PC-9 (cell line): ENCODE measurements around the gene CTNND2. TPM values are rescaled to one million over a fixed set of nuclear protein-coding genes. Genes with fewer than 3 reads are reported as not detected.

ENCODE experiments used
- BruUV-seq: library from RNA; stranded (reverse); fragments of 400-500 nt; replicated peaks from 2 replicates; lab custom pipeline; 2021; lab: Mats Ljungman, UMichigan
- CTCF ChIA-PET: fragments of 300-600 bp; sonication (Branson Sonifier 250); formaldehyde crosslinking; loops from one replicate; lab custom pipeline; 2022; ENCODE audit warnings: antibody characterized with exemption; lab: Charles Lee
- POLR2A ChIA-PET: fragments of 300-600 bp; sonication (Branson Sonifier 250); formaldehyde crosslinking; loops from one replicate; lab custom pipeline; 2022; ENCODE audit warnings: antibody characterized with exemption; ENCODE audit not compliant: unreplicated experiment; lab: Charles Lee
- DNase-seq, 2 experiments: peaks; one replicate each; pipeline versions ENCODE4 v3.0.0 to v3.0.0-alpha.2; 2015 to 2022; ENCODE audit warnings: mixed read lengths in 1 of 2
- H2AFZ ChIP-seq: fragments of 200-600 bp; sonication (generic); 2 replicates; pipeline ENCODE4 v1.8.1; 2017; ENCODE audit warnings: antibody characterized with exemption
- H3F3A ChIP-seq: fragments of 200-600 bp; sonication (generic); 2 replicates; pipeline ENCODE4 v1.8.1; 2017; ENCODE audit warnings: antibody characterized with exemption, mild to moderate bottlenecking, low read depth; ENCODE audit not compliant: insufficient read depth
- H3K27ac ChIP-seq: fragments of 200-600 bp; sonication (generic); 2 replicates; pipeline ENCODE4 v1.6.1; 2016; ENCODE audit warnings: mixed run types
- H3K27me3 ChIP-seq: fragments of 200-600 bp; sonication (generic); 2 replicates; pipeline ENCODE4 v1.6.1; 2016; ENCODE audit warnings: low read depth, mixed run types; ENCODE audit not compliant: insufficient read depth
- H3K36me3 ChIP-seq: fragments of 200-600 bp; sonication (generic); 2 replicates; pipeline ENCODE4 v1.6.1; 2016; ENCODE audit warnings: low read depth, mixed run types
- H3K4me1 ChIP-seq: fragments of 200-600 bp; sonication (generic); replicated peaks from 2 replicates; pipeline ENCODE4 v1.6.1; 2016; ENCODE audit warnings: mixed run types; ENCODE audit not compliant: insufficient read depth
- H3K4me2 ChIP-seq: fragments of 200-600 bp; sonication (generic); 2 replicates; pipeline ENCODE4 v1.6.1; 2017; ENCODE audit warnings: mixed run types
- H3K4me3 ChIP-seq: fragments of 200-600 bp; sonication (generic); 2 replicates; pipeline ENCODE4 v1.6.1; 2016; ENCODE audit warnings: mixed run types
- H3K79me2 ChIP-seq: fragments of 200-600 bp; sonication (generic); 2 replicates; pipeline ENCODE4 v1.6.1; 2017; ENCODE audit warnings: low read depth, mixed run types
- H3K9me2 ChIP-seq: fragments of 200-600 bp; sonication (generic); 2 replicates; pipeline ENCODE4 v1.8.1; 2017; ENCODE audit warnings: mild to moderate bottlenecking; ENCODE audit not compliant: insufficient read depth
- H3K9me3 ChIP-seq: fragments of 200-600 bp; sonication (generic); 2 replicates; pipeline ENCODE4 v1.8.1; 2016; ENCODE audit warnings: low read depth; ENCODE audit not compliant: insufficient read depth
- H4K20me1 ChIP-seq: fragments of 200-600 bp; sonication (generic); 2 replicates; pipeline ENCODE4 v1.8.1; 2017; ENCODE audit not compliant: insufficient read depth
- CTCF ChIP-seq: fragments of 200-600 bp; sonication (generic); conservative IDR thresholded peaks from 2 replicates; pipeline ENCODE4 v1.6.1; 2017; ENCODE audit warnings: mixed run types, antibody characterized with exemption, mild to moderate bottlenecking, moderate library complexity
- EZH2 ChIP-seq: fragments of 200-600 bp; sonication (generic); IDR thresholded peaks from 2 replicates; pipeline ENCODE4 v1.8.0; 2017; ENCODE audit warnings: antibody characterized with exemption, low read depth
- intact Hi-C: fragments of 100-400 bp; cut with micrococcal nuclease; formaldehyde crosslinking; loops from one replicate; pipeline ENCODE4 v1.10.0; 2022; ENCODE audit not compliant: unreplicated experiment
- total RNA-seq: library from RNA; stranded (reverse); gene quantifications from 2 replicates; pipeline ENCODE4 v1.2.3, GENCODE V29; 2021

Gene CTNND2
- total RNA-seq, 1 experiment from 2014 or later: not detected

GRCh38 chr5:11449966-11450365, 454.3 kb downstream of the CTNND2 start:
- no peak for DNase-seq
- no peaks in the 10 kb centered on the region for H3K4me1 ChIP-seq
- intact Hi-C loops: no loop called here
- POLR2A ChIA-PET: no interaction called here
- no peak overlapping the region for H3K4me3 ChIP-seq
- H3K36me3 ChIP-seq: no peaks in the 10 kb centered on the region
- no peaks in the 10 kb centered on the region for H3K79me2 ChIP-seq
- H3F3A ChIP-seq: no peaks in the 10 kb centered on the region
- H2AFZ ChIP-seq: no peak overlapping the region
- no peaks in the 10 kb centered on the region for H3K9me2 ChIP-seq
- BruUV-seq: no TSS peak
- no peak overlapping the region for H3K4me2 ChIP-seq
- peaks cover 79% of the 10 kb centered on the region for H3K27me3 ChIP-seq
- CTCF ChIA-PET: no interaction called here
- no peaks in the 10 kb centered on the region for H4K20me1 ChIP-seq
- H3K27ac ChIP-seq: no peak overlapping the region
- TF ChIP-seq EZH2 (no peak), CTCF (no peak)
- H3K9me3 ChIP-seq: no peaks in the 10 kb centered on the region; the same call in 1 of the 2 replicates

- Histone ChIP-seq H3K36me3 (no peaks in the 10 kb centered on the region), H3K4me3 (no peak overlapping the region), H3K79me2 (no peaks in the 10 kb centered on the region), H2AFZ (no peak overlapping the region), H3K4me2 (no peak overlapping the region), H3K4me1 (no peaks in the 10 kb centered on the region), H3K9me3 (no peaks in the 10 kb centered on the region; the same call in 1 of the 2 replicates), H3F3A (no peaks in the 10 kb centered on the region), H3K9me2 (no peaks in the 10 kb centered on the region), H4K20me1 (no peaks in the 10 kb centered on the region), H3K27ac (no peak overlapping the region), H3K27me3 (peaks cover 77% of the 10 kb centered on the region)
- intact Hi-C loops: no loop called here
- no peak for DNase-seq
- ChIA-PET POLR2A (no interaction called here), CTCF (no interaction called here)
- TF ChIP-seq EZH2: no peak
- no TSS peak for BruUV-seq
Measured at GRCh38 chr5:11449217-11449616, 455.0 kb downstream of the CTNND2 start.

GRCh38 chr5:11443831-11444230, 460.4 kb downstream of the CTNND2 start:
- Histone ChIP-seq H3F3A (no peaks in the 10 kb centered on the region), H3K4me1 (no peaks in the 10 kb centered on the region), H3K79me2 (no peaks in the 10 kb centered on the region), H3K27me3 (peaks cover 55% of the 10 kb centered on the region), H3K9me2 (no peaks in the 10 kb centered on the region), H3K9me3 (no peaks in the 10 kb centered on the region), H3K27ac (no peak overlapping the region), H2AFZ (no peak overlapping the region), H3K4me2 (no peak overlapping the region), H3K36me3 (no peaks in the 10 kb centered on the region), H4K20me1 (no peaks in the 10 kb centered on the region; the same call in 1 of the 2 replicates), H3K4me3 (no peak overlapping the region)
- DNase-seq: no peak
- POLR2A ChIA-PET: no interaction called here
- CTCF ChIA-PET: no interaction called here
- TF ChIP-seq CTCF: no peak
- no peak for TF ChIP-seq EZH2
- intact Hi-C loops: no loop called here
- no TSS peak for BruUV-seq

GRCh38 chr5:11432116-11432515, 472.1 kb downstream of the CTNND2 start:
- intact Hi-C loops: no loop called here
- no peaks in the 10 kb centered on the region for H3K79me2 ChIP-seq
- TF ChIP-seq CTCF (no peak), EZH2 (no peak)
- H3K36me3 ChIP-seq: no peaks in the 10 kb centered on the region
- DNase-seq: no peak
- H3K4me3 ChIP-seq: no peak overlapping the region
- BruUV-seq: no TSS peak
- H4K20me1 ChIP-seq: no peaks in the 10 kb centered on the region
- no peak overlapping the region for H2AFZ ChIP-seq
- H3K9me3 ChIP-seq: no peaks in the 10 kb centered on the region
- CTCF ChIA-PET: no interaction called here
- POLR2A ChIA-PET: no interaction called here
- no peaks in the 10 kb centered on the region for H3K4me1 ChIP-seq
- H3F3A ChIP-seq: no peaks in the 10 kb centered on the region
- H3K9me2 ChIP-seq: no peaks in the 10 kb centered on the region
- no peak overlapping the region for H3K4me2 ChIP-seq
- no peak overlapping the region for H3K27ac ChIP-seq
- peaks cover 84% of the 10 kb centered on the region for H3K27me3 ChIP-seq
